Cerebellar nuclear complex (tissue), 1 donor: Measurements from ENCODE around the gene ELMOD3.
"Not testable (repeated sequence)": the region's sequence is repeated elsewhere in the genome, so short reads cannot be mapped to it uniquely, and the experiment has no call there.

Experiments used
- DNase-seq, 2 experiments: peaks; one replicate each; lab custom pipeline; 2025; lab: John Stamatoyannopoulos, UW

The ELMOD3 gene

GRCh38 chr2:85354286-85355072 lies at the start of gene ELMOD3, which contains the start of gene RETSAT:
TSS of gene ELMOD3 (plus strand) at chr2:85354769. CDS start at chr2:85357199, 2,430 bp downstream.
TSS of gene RETSAT (minus strand) at chr2:85354528. CDS start at chr2:85354507, 21 bp downstream.
- DNase-seq = peak; percentile 37 to 94

- DNase-seq = no peak
These were observed 47.1 kb upstream of the ELMOD3 start for GRCh38 chr2:85307527-85307897.

DNA sequence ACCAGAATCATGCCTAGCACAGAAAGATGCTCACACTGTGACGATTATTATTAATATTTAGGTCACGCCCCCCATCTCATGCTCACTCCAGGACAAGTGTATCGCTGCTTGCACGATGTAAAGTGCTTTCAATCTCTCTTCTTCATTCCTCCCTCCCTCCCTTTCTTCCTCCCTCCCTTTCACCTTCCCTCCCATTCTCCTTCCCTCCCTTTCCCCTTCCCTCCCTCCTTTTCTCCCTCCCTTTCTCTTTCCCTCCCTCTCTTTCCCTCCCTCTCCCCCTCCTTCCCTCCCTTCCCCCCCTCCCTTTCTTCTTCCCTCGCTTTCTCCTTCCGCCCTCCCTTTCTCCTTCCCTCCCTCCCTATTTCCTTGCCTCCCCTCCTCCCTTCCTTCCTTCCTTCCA lies 46.4 kb upstream of the ELMOD3 start:
- no peak for DNase-seq

- peak in 1 of 2 experiments; percentile 19 for DNase-seq
These were observed 45.5 kb upstream of the ELMOD3 start for GRCh38 chr2:85308896-85309555.

GRCh38 chr2:85309699-85310321 lies 44.8 kb upstream of the ELMOD3 start:
- no peak for DNase-seq

DNA sequence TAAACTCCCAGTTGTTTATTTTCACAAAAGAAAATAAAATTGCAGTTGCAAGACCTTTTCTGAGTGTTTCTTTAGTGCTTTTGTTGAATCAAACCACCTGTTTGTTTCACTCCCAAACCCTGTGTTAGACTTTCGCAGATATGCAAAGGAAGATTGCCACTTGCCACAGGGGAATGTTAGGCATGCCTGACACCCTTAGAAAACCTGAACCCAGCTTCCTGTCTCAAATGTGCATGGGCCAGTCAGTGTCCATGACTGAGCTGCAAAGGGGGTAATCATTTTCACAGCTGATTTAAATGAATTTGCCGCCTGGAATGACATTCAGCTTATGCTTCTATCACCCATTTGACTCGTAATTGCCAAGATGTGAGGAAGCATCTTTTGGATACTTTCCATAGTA lies 44.2 kb upstream of the ELMOD3 start:
- no peak for DNase-seq

- no peak for DNase-seq
These were observed 42.2 kb upstream of the ELMOD3 start for GRCh38 chr2:85312404-85312803.

DNA sequence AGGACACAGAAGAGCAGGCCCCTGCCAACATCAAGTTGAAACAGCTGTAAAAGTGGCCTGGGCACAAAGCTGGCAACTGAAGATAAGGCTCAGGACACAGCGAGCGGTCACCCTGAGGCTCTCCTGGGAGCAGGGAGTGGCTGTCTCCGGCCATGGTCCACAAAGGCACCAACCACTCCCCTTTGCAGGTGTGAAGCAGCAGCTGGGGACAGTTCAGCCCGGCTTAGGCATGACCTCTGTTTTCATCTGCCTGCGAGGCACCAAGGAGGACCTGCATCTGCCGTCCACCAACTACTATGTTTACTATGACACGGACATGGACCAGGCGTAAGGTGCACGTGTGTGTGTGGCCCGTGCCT lies 39.7 kb upstream of the ELMOD3 start:
- no peak for DNase-seq

DNA sequence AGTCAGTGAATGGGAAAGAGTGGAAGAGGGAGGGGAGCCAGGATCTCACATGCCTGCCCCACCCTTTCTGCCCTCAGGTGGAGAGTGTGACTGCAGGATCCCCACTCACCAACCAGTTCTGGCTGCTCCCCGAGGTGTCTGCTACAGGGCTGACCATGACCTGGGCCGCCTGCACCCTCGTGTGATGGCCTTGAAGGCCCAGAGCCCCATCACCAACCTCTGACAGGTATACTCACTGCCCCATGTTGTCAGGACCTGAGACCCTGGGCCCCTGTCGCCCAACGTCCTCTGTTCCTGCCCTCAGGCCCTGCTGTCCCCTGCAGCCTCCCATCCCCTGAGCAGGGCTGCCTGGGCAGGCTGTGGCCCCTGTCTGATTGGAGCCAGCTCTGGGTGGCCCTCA lies 38.6 kb upstream of the ELMOD3 start:
- not testable (repeated sequence) for DNase-seq

GRCh38 chr2:85318222-85319074 lies 36.1 kb upstream of the ELMOD3 start:
- no peak for DNase-seq

DNA sequence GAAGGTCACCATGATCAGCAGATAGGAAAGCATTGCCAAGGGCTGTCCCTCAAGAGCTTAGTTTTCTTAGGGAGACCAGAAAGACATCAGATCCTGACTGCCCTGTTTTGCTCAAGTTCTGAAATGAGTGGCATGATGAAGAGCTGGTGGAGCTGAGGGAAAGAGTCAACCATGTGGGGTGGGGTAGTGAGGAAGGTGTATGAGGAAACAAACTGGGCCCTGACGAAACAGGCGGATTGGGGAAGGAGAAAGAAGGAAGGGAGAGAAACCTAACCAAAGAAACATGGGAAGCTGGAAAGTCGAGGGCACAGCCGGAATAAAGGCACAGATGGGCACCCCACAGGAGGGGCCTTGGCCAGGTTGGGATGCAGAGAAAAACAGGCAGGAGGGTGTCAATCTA lies 34.8 kb upstream of the ELMOD3 start:
- DNase-seq = no peak

DNA sequence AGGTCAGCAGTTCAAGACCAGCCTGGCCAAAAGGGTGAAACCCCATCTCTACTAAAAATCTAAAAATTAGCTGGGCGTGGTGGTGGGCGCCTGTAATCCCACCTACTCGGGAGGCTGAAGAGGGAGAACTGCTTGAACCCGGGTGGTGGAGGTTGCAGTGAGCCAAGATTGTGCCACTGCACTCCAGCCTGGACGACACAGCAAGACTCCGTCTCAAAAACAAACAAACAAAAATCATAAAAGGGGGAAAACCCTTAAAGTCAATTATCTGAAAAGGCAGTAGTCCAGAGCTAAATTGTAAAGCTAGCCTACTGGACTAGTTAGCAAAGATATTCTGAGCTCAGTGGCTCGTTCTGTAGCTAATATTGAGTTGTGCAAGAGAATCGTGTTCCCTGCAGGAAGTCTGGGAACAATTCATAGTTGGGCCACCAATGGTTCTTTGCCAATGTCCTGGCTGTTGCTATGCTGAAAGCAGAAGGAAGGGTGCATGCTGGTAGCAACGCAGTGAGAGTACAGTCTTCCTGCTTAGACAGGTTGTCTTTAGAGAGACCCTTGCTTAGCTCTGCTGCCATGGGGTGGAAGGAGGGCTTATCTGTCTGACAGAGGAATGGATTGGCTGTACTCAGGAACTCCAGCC lies 31.1 kb upstream of the ELMOD3 start:
- DNase-seq = no peak

DNA sequence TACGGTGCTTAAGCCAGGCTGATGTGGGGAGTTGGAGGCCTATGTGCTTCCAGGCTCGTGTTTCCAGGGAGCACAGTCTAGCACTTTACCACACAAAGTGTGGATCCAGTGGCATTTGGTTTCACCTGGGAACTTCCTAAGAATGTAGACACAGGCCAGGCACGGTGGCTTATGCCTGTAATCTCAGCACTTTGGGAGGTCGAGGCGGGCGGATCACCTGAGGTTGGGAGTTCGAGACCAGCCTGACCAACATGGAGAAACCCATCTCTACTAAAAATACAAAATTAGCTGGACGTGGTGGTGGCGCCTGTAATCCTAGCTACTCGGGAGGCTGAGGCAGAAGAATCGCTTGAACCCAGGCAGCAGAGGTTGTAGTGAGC lies 30.6 kb upstream of the ELMOD3 start:
- not testable (repeated sequence) for DNase-seq

GRCh38 chr2:85324639-85325465 lies 29.7 kb upstream of the ELMOD3 start:
- DNase-seq = no peak

DNA sequence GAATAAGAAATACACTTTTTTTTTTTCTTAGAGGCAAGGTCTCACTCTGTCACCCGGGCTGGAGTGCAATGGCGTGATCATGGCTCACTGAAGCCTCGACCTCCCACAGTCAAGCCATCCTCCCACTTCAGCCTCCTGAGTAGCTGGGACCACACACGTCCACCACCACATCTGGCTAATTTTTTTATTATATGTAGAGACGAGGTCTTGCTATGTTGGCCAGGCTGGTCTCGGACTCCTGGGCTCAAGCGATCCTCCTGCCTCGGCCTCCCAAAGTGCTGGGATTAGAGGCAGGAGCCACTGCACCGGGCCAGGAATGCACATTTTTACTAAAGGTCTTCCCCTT lies 29.1 kb upstream of the ELMOD3 start:
- DNase-seq = no peak

GRCh38 chr2:85326406-85327159 lies 28.0 kb upstream of the ELMOD3 start:
- no peak for DNase-seq

- no peak for DNase-seq
These were observed 27.3 kb upstream of the ELMOD3 start for GRCh38 chr2:85327160-85327821.

- DNase-seq = peak; percentile 27 to 68
These were observed 26.5 kb upstream of the ELMOD3 start, which contains the start of gene TGOLN2 for GRCh38 chr2:85327822-85328617. TSS of gene TGOLN2 (minus strand) at chr2:85327989. CDS start at chr2:85327962, 27 bp downstream.
